Activated CD4-positive, alpha-beta T cell treated with anti-CD3 and anti-CD28 coated beads for 1 hour (primary cell): ENCODE measurements around the gene SH3BGR.
"Not testable (repeated sequence)": the region's sequence is repeated elsewhere in the genome, so short reads cannot be mapped to it uniquely, and the experiment has no call there.

Source experiments
- DNase-seq: peaks from one replicate; pipeline ENCODE4 v3.0.0-alpha.2; 2020

Gene SH3BGR

DNA sequence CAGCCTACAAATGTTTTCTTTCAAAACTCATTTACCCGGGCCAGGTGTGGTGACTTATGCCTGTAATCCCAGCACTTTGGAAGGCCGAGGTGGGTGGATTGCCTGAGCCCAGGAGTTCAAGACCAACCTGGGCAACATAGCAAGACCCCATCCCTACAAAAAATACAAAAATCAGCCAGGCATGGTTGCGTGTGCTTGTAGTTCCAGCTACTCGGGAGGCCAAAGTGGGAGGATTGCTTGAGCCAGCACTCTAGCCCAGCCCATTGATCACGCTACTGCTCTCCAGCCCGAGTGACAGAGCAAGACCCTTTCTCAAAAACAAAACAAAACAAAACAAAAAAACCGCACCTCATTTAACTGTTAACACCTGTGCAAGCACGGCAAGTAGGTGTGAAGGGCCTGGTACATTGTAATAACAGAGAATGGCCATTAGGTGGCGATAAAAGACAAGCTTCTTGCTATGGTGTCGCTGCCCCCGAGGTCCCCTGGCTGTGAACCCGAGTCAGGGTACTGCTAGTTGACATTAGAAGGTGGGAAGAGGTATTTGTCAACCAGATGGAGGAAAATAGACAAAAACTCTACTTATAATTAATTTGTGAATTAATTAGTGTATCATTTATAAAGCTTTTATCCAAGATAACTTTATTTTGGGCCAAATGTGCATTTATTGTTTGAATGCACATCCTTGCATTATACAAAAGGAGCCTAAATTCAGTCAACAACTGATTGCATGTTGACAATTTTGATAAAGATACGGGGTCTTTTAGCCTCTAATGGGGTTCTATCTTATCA lies 66.5 kb downstream of the SH3BGR start:
- DNase-seq: no peak

DNA sequence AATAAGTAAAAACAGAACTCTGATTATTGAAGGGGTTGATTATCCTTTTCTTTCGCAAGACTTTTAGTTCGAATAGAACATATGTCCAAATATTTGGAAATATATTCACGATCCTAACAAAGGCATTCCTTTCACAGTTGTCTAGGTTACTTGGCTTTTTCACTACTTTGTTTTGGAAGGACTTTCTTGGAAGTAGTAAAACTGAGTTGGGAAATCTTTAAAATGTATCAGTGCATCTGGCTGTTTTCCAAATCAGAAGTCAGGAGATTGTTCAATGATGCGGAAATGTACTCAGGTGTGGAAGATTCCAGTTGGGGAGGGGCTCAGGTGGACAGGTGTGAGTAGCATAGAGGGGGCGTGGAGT lies 67.1 kb downstream of the SH3BGR start:
- no peak for DNase-seq

DNA sequence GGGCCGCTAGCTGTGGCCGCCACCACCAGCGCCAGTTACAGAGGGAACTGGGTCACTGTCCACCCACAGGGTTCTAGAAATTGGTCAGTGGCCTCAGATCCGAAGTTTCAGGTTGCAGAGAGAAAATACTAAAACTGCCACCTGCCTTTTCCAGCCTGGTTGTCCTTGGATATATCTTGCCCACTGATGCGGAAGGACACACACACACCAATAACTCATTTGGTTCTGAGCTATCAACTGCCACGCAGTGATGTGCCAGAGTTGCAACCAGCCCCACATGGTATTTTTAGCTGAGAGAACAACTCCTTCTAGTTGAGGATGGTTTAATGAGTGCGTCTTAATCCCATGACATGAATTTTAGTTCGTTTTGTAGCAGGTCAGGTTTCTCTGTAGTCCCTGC lies 68.1 kb downstream of the SH3BGR start:
- no peak for DNase-seq

DNA sequence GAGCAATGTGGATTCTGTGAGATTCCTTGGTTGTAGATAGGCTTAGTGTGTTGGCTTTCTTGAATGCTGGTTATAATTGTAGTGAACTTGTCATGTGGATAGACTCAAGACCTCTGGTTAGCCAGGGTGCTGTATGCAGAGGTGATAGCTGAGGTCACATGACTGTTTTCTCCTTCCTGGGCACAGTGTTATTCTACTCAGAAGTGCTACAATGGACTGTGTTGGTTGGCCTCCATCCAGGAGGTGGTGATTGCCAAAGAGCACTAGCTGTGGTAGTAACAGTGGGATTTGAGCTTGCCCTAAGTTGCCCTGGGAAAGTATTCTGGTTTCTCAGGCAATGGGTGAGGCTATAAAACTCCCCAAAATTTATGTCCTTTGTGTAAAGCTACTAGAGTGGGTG lies 71.6 kb downstream of the SH3BGR start:
- no peak for DNase-seq

DNA sequence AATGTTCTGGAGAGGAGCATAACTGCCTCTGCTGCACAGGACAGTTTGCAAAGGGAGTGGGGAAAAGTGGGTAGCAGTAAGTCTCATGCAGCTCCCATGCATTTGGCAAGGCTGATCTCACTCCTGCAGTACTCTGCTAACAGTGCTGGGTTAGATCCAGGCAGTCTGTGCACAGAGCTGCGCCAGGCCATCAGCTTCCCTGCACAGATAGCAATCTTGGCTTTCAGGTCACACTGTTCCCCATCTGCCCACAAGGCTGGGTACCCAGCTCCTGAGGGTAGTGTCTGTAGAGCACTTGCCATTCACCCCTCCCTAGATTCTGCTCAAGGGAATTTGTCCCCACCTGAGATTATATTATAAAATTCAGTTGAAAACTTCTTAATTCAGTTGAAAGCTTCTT lies 72.1 kb downstream of the SH3BGR start:
- no peak for DNase-seq

DNA sequence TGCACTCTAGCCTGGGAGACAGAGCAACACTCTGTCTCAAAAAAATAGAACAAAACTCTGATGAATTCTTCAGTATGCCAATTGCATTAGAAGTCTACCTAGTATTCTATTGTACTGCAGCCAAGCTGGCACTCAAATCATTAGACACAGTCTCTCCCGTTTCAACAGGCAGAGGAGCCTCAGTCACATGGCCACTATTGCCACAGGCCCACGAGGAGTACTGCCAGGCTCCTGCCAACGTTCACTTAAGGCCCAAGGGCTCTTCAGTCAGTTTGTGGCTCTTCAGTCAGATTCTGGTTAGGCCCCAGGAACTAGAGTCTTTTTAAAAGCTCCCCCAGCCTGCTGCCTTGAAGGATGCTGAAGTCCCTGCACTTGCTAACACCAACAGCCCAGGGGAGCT lies 73.4 kb downstream of the SH3BGR start:
- no peak for DNase-seq

DNA sequence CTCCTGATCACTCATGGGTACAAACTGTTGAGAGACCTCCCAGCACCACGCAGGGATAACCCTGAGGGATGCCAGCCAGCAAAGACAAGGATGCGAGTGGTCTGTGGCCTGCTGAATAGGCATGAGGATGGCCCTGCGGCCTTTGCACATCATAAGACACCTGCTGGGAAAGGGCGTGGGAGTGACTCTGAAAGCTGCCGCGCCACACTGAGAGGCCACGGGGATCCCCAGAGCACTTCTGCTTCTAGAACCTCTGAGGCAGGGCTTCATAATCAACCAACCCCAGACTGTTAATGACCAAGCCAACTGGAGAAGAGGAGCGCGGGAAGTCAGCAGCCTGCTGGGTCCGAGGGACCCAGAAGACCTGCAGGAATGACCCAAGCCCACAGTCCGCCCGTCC lies 73.8 kb downstream of the SH3BGR start:
- no peak for DNase-seq

DNA sequence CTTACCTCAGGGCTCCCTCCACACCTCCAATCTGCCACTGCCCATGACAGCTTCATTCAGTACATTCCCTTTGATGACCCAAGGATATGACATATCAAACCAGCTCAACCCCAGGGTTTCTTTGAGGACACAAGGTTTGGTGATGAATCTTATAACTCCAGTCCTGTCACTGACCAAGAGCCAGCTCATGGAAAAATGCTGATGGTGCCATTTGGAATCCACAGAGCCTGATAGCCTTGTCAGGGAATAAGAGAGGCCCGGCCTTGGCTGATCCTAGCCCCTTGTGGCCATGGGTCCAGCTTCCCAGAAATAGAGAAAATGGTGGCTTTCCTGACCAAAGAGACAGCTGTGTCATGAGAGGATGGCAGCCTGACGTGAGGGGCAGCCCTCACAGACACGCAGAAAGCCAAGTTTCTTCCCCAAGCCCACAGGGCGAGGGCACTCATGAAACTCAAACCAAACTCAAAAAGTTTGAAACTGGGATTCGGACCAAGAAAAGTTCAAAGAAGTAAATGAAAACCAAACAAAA lies 75.4 kb downstream of the SH3BGR start:
- no peak for DNase-seq

DNA sequence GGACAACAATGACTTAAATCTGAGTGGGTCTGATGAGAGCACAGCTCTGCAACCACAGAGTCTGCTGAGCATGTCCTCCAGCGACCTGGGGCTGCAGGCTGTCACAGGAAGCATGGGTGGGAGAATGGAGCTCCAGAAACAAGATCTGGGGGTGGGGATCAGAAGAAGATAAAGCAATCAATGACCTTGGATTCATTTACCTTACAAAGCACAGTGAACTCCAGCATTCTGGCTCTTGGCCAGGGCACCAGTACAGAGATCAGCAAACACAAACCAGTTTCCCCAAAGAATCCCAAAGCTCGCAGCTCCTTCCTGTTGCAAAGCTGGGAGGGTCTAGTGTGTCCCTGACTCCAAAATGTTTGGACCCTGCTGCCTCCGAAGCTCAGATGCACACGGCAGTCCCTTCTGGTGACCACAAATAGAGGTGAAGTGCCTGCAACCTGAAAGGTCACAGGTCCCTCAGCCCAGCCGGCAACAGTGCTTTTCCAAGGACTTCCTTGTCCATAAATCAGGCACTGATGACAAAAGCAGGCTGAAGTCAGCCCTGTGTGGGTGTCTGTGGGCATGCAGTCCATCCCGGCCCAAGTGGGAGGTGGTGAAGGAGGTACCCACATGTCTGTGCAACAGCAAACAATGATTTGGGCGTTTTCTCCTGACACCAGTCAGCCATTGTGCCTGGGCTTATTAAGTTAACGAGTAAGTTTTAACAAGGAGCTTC lies 76.1 kb downstream of the SH3BGR start:
- no peak for DNase-seq

DNA sequence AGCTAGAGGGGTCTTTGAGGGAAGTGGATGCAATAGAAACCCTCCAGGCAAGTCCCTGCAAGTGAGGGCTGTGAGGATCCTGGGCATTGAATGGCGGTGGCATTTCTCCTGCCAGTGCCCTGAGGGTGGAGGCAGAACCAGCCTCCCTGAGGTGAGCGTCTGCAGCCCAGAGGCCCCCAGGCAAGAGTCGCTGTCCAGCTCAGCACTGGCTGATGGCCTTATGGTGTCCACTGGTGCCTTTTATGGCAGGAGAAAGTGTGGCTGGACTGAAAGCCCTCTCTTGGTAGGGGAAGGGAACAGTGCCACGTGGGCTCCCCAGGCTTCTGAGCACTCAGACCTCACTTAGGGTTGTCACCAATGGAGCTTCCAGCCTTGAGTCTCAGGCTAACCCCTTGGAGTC lies 77.3 kb downstream of the SH3BGR start:
- no peak for DNase-seq

DNA sequence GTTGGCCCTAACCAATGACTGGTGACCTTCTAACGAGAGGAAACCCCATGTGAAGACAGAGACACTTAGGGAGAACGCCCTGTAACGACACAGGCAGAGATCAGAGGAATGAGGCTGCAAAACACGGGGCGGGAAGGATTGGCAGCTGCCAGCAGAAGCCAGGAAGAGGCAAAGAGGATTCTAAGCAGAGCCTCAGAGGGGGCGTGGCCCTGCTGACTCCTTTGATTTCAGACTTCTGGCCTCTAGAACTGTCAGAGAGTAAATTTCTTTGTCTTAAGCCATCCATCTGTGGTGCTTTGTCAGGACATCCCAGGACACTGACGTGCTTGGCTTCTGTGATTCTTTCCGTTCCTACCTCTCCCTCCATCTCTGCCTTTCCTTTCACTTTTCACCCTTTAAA lies 79.3 kb downstream of the SH3BGR start:
- no peak for DNase-seq

DNA sequence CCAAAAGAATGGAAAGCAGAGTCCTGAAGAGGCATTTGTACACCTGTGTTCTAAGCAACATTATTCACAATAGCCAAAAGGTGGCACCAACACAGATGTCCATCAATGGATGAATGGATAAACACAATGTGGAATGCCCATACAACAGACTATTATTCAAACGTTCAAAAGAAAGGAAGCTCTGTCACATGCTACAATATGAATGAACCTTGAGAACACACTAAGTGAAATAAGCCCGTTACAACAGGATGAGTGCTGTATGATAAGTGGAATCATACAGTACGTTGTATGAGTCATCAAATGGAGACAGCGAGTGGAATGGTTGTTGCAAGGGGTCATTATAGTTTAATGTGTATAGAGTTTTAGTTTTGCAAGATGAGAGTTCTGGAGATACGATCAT lies 80.1 kb downstream of the SH3BGR start:
- no peak for DNase-seq

DNA sequence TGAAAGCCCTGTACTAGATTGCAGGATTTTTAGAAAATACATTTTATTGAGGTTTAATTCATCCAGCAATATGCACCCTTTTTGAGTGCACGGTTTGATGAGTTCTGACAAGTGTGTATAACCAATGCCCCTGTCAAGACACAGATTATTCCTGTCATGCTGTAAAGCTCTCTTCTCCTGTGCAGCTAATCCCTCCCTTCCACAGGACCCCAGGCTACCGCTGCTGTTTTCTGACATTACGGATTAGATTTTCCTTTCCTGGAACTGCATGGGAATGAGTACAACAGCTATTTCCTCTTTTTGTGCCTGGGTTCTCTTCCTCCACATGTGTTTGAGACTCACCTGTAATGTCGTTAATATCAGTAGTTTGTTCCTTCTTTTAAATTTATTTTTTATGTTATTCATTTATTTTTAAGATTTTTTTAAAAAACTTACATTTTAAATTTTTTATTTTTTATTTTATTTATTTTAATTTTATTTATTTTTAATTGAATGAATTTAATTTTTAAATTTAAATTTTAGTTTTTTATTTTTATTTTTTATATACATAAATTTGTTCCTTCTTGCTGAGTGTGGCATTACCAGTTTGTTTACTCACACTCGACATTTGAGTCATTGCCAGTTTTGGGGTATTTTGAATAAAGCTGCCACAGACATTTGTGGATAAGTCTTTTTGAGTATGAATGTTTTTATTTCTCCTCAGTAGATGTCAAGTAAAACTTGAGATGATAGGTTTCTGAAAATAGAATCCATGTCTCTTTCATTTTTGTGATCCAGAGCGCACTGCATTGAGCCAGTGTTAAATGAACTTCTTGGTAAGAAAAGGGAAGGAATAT lies 82.0 kb downstream of the SH3BGR start:
- DNase-seq: no peak

DNA sequence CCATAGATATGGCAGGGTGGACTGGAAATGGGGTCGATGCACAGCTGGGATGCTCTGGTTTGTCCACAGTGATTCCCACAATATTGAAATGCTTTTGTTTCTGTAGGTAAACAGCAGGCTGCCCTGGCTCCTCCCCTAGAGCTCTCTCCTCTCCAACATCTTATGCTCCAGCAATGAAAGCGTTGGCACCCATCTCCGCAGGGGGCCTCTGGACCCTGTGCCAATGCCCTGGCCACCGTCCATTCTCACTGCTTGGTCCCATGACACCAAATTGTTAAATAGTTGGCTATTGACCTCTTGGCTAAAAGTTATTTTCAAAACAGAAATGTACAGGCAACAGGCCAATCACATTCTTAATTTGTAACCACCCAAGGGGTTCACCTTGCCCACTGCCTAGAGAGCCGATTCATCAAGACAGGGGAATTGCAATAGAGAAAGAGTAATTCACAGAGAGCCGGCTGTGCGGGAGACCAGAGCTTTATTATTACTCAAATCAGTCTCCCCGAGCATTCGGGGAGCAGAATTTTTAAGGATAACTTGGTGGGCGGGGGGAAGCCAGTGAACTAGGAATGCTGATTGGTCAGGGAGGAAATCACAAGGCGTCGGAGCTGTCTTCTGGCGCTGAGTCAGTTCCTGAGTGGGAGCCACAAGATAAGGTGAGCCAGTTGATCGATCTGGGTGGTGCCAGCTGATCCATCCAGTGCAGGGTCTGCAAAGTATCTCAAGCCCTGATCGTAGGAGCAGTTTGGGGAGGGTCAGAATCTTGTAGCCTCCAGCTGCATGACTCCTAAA lies 84.1 kb downstream of the SH3BGR start:
- no peak for DNase-seq

DNA sequence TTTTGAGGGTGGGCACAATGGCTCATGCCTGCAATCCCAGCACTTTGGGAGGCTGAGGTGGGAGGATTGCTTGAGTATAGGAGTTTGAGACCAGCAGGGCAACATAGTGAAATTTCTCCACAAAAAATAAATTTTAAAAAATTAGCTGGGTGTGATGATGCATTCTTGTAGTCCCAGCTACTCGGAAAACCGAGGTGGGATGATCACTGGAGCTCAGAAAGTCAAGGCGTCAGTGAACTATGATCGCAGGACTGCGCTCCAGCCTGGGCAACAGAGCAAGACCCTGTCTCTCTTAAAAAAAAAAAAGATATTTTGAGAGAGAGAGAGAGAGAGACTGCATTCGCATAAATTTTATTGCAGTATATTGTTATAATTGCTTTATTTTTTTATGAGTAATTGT lies 85.1 kb downstream of the SH3BGR start:
- no peak for DNase-seq

DNA sequence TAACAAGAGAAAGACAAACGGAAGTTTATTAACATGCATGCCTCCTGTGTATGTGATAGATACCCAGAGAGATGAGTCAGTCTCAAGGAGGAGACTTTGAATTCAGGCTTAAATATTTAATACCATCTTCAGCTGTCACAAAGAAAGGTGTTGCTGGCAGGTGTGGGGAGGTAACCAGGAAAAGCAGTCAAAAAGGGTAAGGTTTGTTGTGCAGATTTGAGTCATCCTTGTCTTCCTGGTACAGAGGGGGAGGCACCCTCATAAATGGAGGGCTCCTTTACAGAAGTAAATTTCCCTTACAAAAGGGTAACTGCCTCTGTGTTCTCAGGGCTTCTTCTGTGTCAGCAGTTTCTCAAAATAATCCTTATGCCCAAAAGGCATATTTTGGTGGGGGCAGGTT lies 85.8 kb downstream of the SH3BGR start:
- DNase-seq: no peak

DNA sequence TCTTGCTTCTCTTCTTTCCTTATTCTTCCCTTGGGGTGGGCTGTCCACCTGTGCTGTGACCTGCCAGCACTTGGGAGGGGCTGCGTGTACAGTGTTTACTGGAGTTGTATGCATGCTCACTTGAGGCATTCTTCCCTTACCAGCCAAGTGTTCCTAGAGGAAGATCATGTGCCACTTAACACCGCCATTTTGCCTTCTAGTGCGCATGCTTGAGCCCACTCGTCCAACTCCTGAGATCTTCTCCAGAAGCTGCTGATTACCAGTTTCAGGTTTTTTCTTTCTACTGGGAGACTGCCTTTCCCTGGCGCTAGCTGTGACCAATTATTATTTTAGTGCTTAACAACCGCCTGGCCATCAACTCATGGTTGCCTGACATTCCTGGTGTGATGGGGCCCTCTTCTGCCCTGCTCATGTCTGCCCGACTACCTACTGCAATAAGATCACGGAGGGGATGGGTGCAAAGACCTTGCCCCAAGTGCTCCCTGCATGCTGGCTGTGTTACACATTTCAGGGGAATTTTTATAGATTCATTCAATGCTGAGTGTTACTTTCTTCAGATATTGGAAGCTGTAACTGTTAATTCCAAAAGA lies 86.8 kb downstream of the SH3BGR start:
- no peak for DNase-seq

DNA sequence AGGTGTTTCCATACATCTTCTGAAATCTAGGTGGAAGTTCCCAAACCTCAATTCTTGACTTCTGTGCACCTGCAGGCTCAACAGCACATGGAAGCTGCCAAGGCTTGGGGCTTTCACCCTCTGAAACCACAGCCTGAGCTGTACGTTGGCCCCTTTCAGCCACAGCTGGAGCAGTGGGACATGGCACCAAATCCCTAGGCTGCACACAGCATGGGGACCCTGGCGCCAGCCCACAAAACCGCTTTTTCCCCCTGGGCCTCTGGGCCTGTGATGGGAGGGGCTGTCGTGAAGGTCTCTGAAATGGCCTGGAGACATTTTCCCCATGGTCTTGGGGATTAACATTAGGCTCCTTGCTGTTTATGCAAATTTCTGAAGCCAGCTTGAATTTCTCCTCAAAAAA lies 88.6 kb downstream of the SH3BGR start:
- DNase-seq: not testable (repeated sequence)

DNA sequence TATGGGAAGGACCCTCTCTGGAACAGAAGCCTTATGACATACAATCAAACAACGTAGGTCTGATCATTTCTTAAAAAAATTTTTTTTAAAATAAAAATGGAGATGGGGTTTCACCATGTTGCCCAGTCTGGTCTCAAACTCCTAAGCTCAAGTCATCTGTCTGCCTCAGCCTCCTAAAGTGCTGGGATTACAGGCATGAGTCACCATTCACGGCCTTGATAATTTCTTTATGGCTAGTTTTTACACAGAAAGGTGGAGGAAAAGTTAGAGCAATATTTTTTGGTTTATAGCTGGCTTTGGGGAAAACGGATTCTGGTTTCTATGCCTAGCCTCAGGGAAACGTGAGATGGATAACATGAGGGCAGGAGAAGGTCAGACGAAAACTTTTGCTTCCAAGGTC lies 91.0 kb downstream of the SH3BGR start:
- no peak for DNase-seq

DNA sequence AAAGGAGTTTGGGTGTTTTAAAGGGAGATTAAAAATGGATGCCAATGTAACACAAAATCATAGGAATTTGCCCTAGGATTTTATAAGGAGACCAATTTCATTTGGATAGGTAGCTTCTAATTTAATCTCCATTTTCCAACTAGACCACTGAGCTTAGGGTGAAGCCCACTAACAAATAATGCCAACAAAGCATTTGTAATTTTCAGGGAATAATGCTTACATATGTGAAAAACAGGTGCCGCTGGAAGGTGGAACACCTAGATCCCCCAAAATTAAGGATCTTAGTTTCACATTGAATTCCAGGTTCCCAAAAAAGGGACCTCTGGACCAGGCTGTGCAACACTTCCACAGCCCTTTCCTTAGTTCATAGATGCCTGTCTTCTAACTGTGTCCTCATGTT lies 94.8 kb downstream of the SH3BGR start:
- DNase-seq: no peak

DNA sequence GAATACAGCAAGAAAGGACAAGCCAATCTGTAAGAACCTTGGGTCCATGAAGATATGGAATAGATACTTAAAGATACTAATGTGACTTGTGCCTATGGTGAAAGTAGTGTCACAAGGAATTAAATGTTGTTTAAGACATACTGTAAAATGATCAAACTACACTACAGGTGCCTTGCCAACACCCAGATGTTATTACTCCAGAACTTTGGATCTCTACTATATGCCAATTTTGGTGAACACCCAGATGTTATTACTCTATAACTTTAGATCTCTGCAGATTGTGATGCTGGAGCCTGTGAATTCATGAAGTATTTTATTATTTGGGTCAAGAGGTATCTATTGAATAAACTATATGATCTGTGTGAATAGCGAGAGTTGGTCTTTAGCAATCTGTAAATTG lies 101.1 kb downstream of the SH3BGR start:
- DNase-seq: no peak

DNA sequence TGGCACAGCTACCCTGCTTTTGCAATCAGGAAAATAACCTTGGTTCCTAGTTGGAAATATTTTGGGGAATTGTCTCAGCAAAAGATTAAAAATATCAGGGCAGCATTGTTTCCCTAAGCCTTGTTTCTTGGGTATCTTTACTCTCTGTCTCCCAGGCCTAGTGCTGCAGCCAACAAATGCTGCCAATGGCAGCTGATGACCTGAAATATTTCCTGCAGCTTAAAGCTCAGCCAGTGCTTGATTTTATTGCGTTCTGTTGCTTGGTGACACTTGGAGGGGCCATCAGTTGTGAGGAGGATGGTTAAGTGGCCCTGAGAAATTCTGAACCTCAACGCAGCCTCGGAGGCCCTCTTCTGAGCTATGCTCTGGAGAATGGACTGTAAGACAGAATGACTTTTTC lies 101.6 kb downstream of the SH3BGR start:
- no peak for DNase-seq
